HL-60 (cell line): ENCODE measurements around the gene OR10C1.

ENCODE experiments used
- DNase-seq, 2 experiments: peaks; one replicate each; pipeline ENCODE4 v3.0.0-alpha.2; 2010 to 2020; ENCODE audit warnings: low read depth in 1 of 2, low spot score in 1 of 2
- H3K27ac ChIP-seq: fragments of 250-450 bp; sonication (Bioruptor Pico); replicated peaks from 2 replicates; pipeline ENCODE4 v1.5.1; 2020; ENCODE audit warnings: mild to moderate bottlenecking, moderate library complexity
- H3K27me3 ChIP-seq: fragments of 250-450 bp; sonication (Bioruptor Pico); 2 replicates; pipeline ENCODE4 v1.5.1; 2021; ENCODE audit warnings: mild to moderate bottlenecking, moderate library complexity; ENCODE audit not compliant: insufficient read depth, poor library complexity, severe bottlenecking
- H3K4me3 ChIP-seq: replicated peaks from 2 replicates; pipeline ENCODE4 v1.5.1; 2011; ENCODE audit warnings: mild to moderate bottlenecking, control low read depth, low read length; ENCODE audit not compliant: insufficient read depth
- CTCF ChIP-seq: IDR thresholded peaks from one replicate; pipeline ENCODE4 v1.5.1; 2011; ENCODE audit warnings: low read length, control low read depth, inconsistent platforms; ENCODE audit not compliant: insufficient read depth
- GABPA ChIP-seq: IDR thresholded peaks from 2 replicates; pipeline ENCODE4 v1.6.1; 2012; ENCODE audit warnings: low read depth
- POLR2AphosphoS5 ChIP-seq: IDR thresholded peaks from 2 replicates; pipeline ENCODE4 v1.6.1; 2012; ENCODE audit warnings: low read depth
- REST ChIP-seq: IDR thresholded peaks from 2 replicates; pipeline ENCODE4 v1.6.1; 2012; ENCODE audit warnings: low read depth; ENCODE audit not compliant: insufficient replicate concordance
- SPI1 ChIP-seq: IDR thresholded peaks from 2 replicates; pipeline ENCODE4 v1.6.1; 2012; ENCODE audit warnings: low read depth, mild to moderate bottlenecking, borderline replicate concordance

OR10C1 gene

GRCh38 chr6:29487131-29487530, 48.0 kb downstream of the OR10C1 start:
- Histone ChIP-seq H3K27ac (no peak overlapping the region), H3K27me3 (no peaks in the 10 kb centered on the region), H3K4me3 (no peak overlapping the region)
- no peak for DNase-seq
- TF ChIP-seq REST (no peak), GABPA (no peak), CTCF (no peak), SPI1 (no peak), POLR2AphosphoS5 (no peak)

- DNase-seq: no peak
- Histone ChIP-seq H3K27ac (no peak within 1 kb of the TSS), H3K27me3 (no peaks in the 10 kb centered on the region), H3K4me3 (no peak within 1 kb of the TSS)
- no peak for TF ChIP-seq GABPA
Observed at GRCh38 chr6:29487660-29488059, 48.6 kb downstream of the OR10C1 start, which contains the start of gene MAS1L. Gene MAS1L (minus strand): TSS chr6:29487956. CDS start chr6:29487902, 54 bp downstream.

- Histone ChIP-seq H3K27me3 (no peaks in the 10 kb centered on the region), H3K4me3 (no peak overlapping the region), H3K27ac (no peak overlapping the region)
- DNase-seq: no peak
- no peak for TF ChIP-seq CTCF
- no peak for TF ChIP-seq SPI1
- TF ChIP-seq GABPA: no peak
- no peak for TF ChIP-seq POLR2AphosphoS5
- no peak for TF ChIP-seq REST
Observed at GRCh38 chr6:29488874-29489273, 49.8 kb downstream of the OR10C1 start.

GRCh38 chr6:29489286-29489685, 50.2 kb downstream of the OR10C1 start:
- DNase-seq: no peak
- Histone ChIP-seq H3K4me3 (no peak overlapping the region), H3K27ac (no peak overlapping the region), H3K27me3 (no peaks in the 10 kb centered on the region)
- TF ChIP-seq POLR2AphosphoS5 (no peak), CTCF (no peak), SPI1 (no peak), REST (no peak), GABPA (no peak)
